Loucy (cell line): ENCODE data around the gene COL23A1.

Experiments
- H2AFZ ChIP-seq: fragments of 200-600 bp; sonication (generic); 2 replicates; pipeline ENCODE4 v1.6.0; 2016; ENCODE audit warnings: antibody characterized with exemption, mild to moderate bottlenecking, low read length, moderate library complexity
- H3F3A ChIP-seq: fragments of 200-600 bp; 2 replicates; pipeline ENCODE4 v1.6.0; 2016; ENCODE audit warnings: antibody characterized with exemption, low read depth, mild to moderate bottlenecking
- H3K27me3 ChIP-seq: fragments of 200-600 bp; sonication (generic); 2 replicates; pipeline ENCODE4 v1.6.1; 2014; ENCODE audit warnings: low read length, mild to moderate bottlenecking; ENCODE audit not compliant: insufficient read depth, poor library complexity, severe bottlenecking
- H3K36me3 ChIP-seq: fragments of 200-600 bp; sonication (generic); 2 replicates; pipeline ENCODE4 v1.6.1; 2016; ENCODE audit warnings: low read length; ENCODE audit not compliant: insufficient read depth
- H3K4me1 ChIP-seq: fragments of 200-600 bp; sonication (generic); 2 replicates; pipeline ENCODE4 v1.5.1; 2014; ENCODE audit warnings: low read length, mild to moderate bottlenecking; ENCODE audit not compliant: insufficient read depth, poor library complexity, severe bottlenecking
- H3K4me2 ChIP-seq: fragments of 200-600 bp; sonication (generic); 2 replicates; pipeline ENCODE4 v1.6.0; 2014; ENCODE audit warnings: antibody characterized with exemption, low read length, low read depth, mild to moderate bottlenecking; ENCODE audit not compliant: poor library complexity, severe bottlenecking
- H3K4me3 ChIP-seq: fragments of 200-600 bp; sonication (generic); 2 replicates; pipeline ENCODE4 v1.5.1; 2014; ENCODE audit warnings: low read length, mild to moderate bottlenecking, mixed read lengths; ENCODE audit not compliant: poor library complexity, severe bottlenecking
- H3K79me2 ChIP-seq: fragments of 200-600 bp; sonication (generic); 2 replicates; pipeline ENCODE4 v1.6.1; 2014; ENCODE audit warnings: low read length; ENCODE audit not compliant: insufficient read depth
- H3K9ac ChIP-seq: fragments of 200-600 bp; sonication (generic); 2 replicates; pipeline ENCODE4 v1.6.0; 2014; ENCODE audit warnings: mild to moderate bottlenecking, low read depth, low read length, moderate library complexity; ENCODE audit not compliant: poor library complexity, severe bottlenecking
- H3K9me2 ChIP-seq: fragments of 200-600 bp; sonication (generic); replicated peaks from 2 replicates; pipeline ENCODE4 v1.6.1; 2016; ENCODE audit warnings: low read depth, low read length, mixed read lengths
- H3K9me3 ChIP-seq: fragments of 200-600 bp; sonication (generic); 2 replicates; pipeline ENCODE4 v1.6.1; 2014; ENCODE audit warnings: mild to moderate bottlenecking, antibody characterized with exemption, low read length, low read depth; ENCODE audit not compliant: insufficient read depth
- H4K20me1 ChIP-seq: fragments of 200-600 bp; sonication (generic); 2 replicates; pipeline ENCODE4 v1.6.0; 2014; ENCODE audit warnings: antibody characterized with exemption, low read length, mild to moderate bottlenecking; ENCODE audit not compliant: insufficient read depth, poor library complexity, severe bottlenecking
- EZH2phosphoT487 ChIP-seq: fragments of 200-600 bp; IDR thresholded peaks from 2 replicates; pipeline ENCODE4 v1.6.1; 2018; ENCODE audit warnings: antibody characterized with exemption, mild to moderate bottlenecking, moderate library complexity, borderline replicate concordance
- TF ChIP-seq, protein P1 (sequence below): fragments of 200-600 bp; sonication (generic); conservative IDR thresholded peaks from 2 replicates; pipeline ENCODE4 v1.5.1; 2014; ENCODE audit warnings: mild to moderate bottlenecking, antibody characterized with exemption, low read length

The COL23A1 gene

DNA sequence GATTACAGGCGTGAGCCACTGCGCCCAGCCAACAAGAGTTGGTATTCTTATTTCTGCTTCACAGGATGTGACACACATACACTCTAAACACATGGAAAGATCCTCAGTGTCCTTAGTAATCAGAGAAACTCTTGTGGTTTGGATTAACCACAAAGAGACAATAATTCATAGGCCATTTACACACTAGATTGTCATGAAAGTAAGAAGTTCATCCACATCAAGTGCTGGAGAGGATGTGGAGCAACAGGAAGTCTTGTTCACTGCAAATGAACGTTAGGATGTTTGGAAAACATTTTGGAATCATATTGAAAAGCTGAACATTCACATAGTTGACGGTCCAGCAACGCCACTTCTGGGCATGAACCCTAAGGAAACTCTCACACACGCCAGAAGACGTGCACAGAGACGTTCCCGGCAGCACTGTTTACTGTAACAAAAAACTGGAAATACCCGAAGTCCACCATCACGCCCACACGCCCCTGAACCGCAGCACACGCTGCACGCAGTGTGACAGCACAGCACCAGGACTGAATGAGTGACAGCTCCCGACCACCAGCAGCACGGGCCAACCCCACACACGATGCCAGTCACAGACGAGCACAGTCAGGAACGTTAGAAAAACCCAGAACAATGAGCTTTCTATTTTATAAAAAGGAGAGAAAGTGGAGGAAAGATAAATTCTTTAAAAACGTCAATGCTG lies 87.6 kb downstream of the COL23A1 start:
- Histone ChIP-seq H3K4me3 (no peak overlapping the region), H4K20me1 (no peaks in the 10 kb centered on the region), H3K9ac (no peak overlapping the region), H3K79me2 (no peaks in the 10 kb centered on the region), H3F3A (no peaks in the 10 kb centered on the region), H3K9me3 (no peaks in the 10 kb centered on the region), H3K4me1 (no peaks in the 10 kb centered on the region), H3K27me3 (no peaks in the 10 kb centered on the region), H3K9me2 (no peaks in the 10 kb centered on the region), H3K36me3 (no peaks in the 10 kb centered on the region), H3K4me2 (no peak overlapping the region), H2AFZ (no peak overlapping the region)
- TF ChIP-seq, protein P1, sequence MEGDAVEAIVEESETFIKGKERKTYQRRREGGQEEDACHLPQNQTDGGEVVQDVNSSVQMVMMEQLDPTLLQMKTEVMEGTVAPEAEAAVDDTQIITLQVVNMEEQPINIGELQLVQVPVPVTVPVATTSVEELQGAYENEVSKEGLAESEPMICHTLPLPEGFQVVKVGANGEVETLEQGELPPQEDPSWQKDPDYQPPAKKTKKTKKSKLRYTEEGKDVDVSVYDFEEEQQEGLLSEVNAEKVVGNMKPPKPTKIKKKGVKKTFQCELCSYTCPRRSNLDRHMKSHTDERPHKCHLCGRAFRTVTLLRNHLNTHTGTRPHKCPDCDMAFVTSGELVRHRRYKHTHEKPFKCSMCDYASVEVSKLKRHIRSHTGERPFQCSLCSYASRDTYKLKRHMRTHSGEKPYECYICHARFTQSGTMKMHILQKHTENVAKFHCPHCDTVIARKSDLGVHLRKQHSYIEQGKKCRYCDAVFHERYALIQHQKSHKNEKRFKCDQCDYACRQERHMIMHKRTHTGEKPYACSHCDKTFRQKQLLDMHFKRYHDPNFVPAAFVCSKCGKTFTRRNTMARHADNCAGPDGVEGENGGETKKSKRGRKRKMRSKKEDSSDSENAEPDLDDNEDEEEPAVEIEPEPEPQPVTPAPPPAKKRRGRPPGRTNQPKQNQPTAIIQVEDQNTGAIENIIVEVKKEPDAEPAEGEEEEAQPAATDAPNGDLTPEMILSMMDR = no peak
- no peak for TF ChIP-seq EZH2phosphoT487

DNA sequence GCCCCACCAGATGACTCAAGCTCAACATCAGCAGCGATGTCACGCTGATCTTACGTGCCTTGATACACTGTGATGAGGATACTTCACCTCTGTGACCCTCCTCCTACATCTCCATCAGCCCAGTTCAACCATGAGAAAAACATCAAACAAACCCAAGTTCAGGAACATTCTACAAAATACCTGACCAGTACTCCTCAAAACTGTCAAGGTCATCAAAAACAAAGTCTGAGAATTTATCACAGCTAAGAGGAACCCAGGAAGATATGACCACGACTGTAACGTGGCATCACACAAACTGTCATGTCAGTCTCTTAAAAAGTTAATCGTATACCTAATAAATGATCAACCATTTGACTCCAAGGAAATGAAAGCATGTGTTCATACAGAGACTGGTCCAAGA lies 90.8 kb downstream of the COL23A1 start:
- Histone ChIP-seq H3K79me2 (no peaks in the 10 kb centered on the region), H3K4me3 (no peak overlapping the region), H3K27me3 (no peaks in the 10 kb centered on the region), H3K9me3 (no peaks in the 10 kb centered on the region), H4K20me1 (no peaks in the 10 kb centered on the region), H3K4me2 (no peak overlapping the region), H3K9ac (no peak overlapping the region), H2AFZ (no peak overlapping the region), H3K36me3 (no peaks in the 10 kb centered on the region), H3K9me2 (no peaks in the 10 kb centered on the region), H3F3A (no peaks in the 10 kb centered on the region), H3K4me1 (no peaks in the 10 kb centered on the region)
- no peak for TF ChIP-seq EZH2phosphoT487
- TF ChIP-seq, protein P1 = no peak

DNA sequence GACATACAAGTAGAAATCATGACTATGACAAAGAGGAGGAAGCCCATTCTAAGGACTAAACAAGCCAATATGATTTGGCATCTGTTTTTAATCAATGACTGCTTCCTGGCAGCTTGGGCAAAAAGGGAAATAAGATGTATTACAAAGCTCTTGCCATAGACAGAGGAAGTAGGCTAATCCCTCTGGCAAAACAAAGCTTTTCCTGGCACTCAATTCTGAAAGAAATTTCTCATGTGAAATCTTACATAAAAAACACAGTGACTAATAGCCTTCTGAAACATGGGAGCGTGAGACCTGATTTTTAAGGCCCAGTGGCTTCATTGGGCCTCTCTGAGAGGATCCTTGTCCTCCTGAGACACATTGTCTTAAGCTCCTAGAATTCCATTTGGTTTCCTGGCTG lies 93.6 kb downstream of the COL23A1 start:
- Histone ChIP-seq H3K79me2 (no peaks in the 10 kb centered on the region), H3K4me1 (no peaks in the 10 kb centered on the region), H3K4me2 (no peak overlapping the region), H3K9ac (no peak overlapping the region), H3K4me3 (no peak overlapping the region), H2AFZ (no peak overlapping the region), H3K36me3 (no peaks in the 10 kb centered on the region), H3K9me2 (no peaks in the 10 kb centered on the region), H3K27me3 (no peaks in the 10 kb centered on the region), H3K9me3 (no peaks in the 10 kb centered on the region), H4K20me1 (no peaks in the 10 kb centered on the region), H3F3A (no peaks in the 10 kb centered on the region)
- TF ChIP-seq, protein P1 = no peak
